DMS153 (cell line): ENCODE results near the gene COBL.

Source experiments
- DNase-seq: peaks from one replicate; lab custom pipeline; 2025; lab: John Stamatoyannopoulos, UW

The COBL gene

DNA sequence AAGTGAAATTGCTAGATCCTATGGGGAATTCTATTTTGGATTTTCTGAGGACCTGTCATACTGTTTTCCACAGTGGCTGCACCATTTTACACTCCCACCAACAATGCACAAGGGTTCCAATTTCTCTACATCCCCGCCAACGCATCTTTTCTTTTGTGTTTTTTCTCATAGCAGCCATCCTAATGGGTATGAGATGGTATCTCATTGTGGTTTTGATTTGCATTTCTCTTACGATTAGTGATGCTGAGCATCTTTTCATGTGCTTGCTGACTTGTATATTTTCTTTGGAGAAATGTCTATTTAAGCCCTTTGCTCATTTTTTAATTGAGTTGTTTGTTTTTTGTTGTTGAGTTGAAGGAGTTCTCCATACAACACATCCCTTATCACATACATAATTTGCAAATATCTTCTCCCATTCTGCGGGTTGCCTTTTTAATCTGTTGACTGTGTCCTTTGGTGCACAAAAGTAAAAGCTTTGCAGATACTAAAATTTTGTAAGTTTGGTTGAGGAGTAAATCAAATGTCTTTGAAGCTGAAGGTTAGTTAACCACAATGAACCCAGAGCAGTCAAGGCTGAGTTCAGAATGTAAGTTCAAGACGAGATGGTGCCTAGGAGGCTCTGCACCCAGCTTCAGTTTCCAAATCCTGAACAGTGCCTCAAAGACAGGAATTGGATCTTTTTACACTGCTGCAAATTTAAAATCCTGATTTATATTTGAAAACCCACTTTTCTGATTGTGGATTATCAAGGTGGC, 195.4 kb downstream of the COBL start:
- DNase-seq, result no peak

GRCh38 chr7:51118628-51119027, 198.0 kb downstream of the COBL start:
- DNase-seq, result no peak

DNA sequence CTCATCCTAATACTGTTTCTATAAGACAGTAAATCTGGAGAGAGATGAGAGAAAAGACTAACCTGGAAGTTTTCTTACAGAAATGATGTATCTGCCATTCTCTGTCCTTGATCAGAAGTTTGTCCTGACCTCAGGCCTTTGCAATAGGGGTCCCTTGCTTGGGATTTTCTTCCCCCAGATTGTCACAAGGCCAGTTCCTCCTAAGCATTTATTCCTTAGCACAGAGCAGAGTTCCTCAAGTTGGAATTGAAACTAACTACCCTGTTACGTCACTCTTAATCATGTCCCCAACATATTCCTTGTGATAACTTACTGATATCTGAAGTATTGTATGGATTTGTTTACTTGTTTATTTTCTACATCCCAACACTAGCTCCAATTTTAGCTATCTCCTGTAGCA, 202.1 kb downstream of the COBL start:
- no peak for DNase-seq

DNA sequence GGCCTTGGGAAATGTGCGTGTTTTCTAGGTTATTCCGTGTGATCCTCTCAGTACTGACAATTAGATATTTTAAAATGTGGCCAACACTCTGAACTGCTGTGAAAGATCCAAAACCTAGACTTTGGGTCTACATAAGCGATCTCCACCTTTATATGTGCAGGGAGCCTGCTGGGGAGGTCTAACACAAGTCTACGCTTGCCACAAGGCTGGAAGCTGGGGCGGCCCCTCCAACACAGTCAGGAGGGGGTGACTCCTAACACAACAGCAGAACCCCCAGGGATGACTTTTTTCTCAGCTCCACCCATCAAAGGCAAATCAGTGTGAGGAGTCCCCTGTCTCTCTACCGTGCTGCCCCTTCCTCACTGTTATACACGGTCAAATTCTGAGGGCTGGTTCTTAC, 202.6 kb downstream of the COBL start:
- no peak for DNase-seq

GRCh38 chr7:51113560-51113959, 203.0 kb downstream of the COBL start:
- no peak for DNase-seq

GRCh38 chr7:51111241-51111940, 205.2 kb downstream of the COBL start:
- no peak for DNase-seq

DNA sequence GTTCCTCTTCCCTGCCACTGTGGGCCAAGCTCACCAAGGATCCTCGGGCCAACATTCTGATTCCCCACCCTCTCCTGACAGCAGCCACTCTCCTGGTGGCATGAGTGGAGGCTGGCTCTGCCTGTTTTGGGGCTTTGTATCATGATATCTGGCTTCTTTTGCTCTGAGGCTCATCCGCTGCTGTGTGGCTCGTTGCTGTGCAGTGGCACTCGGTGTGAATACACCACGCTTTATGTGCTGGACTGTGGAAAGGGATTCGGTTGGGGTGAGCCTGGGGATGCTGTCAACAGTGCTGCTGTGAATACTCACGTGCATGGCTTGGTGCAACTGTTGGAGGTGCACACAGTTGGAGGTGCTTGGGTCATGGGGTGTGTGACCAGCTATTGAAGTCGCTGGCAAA, 208.5 kb downstream of the COBL start:
- DNase-seq, result no peak

- DNase-seq, result no peak
Measured at GRCh38 chr7:51104278-51104677, 212.3 kb downstream of the COBL start.

DNA sequence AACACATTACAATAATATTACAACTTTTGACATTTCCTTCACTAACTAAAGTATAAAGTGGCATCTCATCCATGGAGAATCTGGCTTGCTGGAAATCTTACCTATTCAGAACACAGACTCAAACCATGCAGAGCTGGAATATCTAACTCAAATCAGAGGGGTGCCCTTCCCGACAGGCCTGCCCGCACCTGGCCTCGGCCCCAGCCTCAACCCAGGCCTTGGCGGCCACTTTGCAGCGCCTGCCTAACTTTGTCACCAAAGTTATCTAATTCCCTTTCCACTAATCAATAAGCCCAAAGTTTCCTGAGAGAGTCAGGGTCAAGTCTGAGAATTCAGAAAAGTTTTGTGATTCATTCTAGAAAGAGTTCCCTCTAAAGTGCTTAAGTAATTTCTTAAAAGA, 212.9 kb downstream of the COBL start:
- DNase-seq, result no peak

DNA sequence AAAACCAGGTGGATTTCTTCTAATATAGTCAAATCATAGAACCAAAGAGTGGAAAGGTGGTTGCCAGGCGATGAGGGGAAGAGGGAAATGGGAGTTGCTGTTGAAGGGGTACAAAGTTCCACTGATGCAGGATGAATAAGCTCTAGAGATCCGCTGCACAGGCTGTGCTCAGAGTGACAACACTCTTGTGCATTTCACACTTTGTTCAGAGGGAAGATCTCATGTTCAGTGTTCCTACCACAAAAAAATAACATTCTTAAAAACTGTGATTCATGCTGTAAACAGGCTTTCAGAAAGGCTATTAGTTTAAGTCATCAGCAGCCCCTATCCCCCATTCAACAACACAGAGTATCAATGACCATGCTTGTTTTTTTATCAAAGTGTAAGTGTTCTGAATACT, 213.8 kb downstream of the COBL start:
- no peak for DNase-seq

DNA sequence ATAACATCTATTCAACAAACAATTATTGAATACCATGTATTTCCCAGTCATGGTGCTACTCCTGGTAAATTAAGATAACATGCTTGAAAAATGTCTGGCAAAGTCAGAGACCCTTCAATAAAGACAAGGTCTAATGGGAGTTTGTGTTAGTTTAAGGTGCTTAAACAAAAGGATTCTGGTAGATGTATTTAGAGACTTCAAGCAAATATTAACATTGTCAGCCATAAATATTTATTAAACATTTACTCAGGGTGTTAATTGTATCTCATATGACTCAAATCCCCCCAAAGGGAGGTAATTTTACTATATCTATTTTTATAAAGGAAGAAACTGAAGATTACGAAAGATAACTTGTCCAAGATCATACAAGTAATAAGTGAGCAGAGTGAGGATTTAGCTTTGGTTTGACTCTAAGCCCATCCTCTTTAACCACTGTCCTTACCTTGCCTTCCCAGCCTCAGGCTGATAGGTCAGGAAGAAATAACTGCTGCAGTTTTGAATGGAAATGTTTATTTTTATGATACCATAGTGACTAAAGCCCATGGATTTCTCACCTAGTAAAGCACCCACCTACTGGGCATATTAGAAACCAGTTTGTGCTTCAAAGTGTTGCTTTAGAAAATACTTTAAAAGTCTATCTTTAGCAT, 215.4 kb downstream of the COBL start:
- no peak for DNase-seq

- DNase-seq, result no peak
Measured at GRCh38 chr7:51090411-51090810, 226.2 kb downstream of the COBL start.

GRCh38 chr7:51085034-51085692, 231.4 kb downstream of the COBL start:
- DNase-seq, result no peak

GRCh38 chr7:51084121-51084520, 232.5 kb downstream of the COBL start:
- no peak for DNase-seq

DNA sequence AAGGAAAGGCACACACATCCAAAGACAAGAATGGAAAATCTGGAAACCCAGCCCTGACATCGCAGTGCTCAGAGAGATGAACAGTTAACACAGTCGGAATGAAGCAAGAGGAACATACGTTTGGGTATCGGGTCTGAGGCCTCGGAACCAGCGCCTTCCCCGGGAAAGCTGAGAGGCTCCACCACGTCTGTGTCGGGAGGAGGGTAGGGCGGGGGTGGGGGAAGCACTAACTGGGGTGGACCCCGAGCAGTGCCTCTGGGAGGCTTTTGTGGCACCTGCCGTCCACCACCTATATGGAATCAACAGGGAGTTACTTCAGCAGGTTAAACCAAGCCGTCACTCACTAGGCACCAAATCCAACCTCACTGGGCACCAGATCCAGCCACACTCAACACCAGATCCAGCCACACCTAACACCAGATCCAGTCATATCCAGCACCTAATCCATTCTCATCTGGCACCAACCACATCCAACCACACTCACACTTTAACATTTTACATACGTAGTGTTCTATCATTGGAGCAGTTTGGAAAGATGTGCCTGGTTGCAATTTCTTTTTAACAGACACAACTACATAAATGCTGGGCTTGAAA, 233.6 kb downstream of the COBL start:
- no peak for DNase-seq

DNA sequence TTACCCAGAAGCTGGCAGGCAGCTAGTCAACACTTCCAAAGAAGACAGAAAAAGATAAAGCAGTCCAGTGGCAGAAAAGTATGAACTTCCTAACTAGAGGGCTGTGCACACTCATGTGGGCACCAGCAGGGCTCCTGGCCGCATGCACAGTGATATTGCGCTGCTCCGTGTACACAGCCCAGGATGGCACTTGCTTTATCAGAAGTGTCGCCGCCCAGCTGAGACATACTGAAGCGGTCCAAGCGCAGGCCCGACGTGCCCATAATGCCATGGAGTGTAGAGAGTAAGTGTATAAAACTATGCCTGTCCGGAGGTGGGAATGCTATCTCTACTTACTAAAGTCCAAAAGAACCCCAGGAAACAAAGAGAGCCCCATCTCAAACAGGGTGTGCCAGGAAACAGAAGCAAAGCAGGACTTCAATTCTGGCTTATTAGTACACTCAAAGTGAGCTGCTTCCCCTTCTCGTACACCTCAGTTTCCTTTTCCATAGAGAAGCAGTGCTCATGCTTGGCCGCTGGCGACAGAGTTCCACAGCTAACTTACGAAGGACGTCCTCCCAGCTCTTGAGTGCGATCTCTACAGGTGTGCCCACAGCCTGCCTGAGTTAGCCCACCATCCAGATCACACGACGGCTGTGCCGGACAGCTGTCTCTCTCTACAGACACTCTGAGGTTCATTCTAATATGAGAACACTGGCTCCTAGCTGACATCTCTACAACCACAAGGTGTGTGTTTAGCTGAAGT, 234.3 kb downstream of the COBL start:
- DNase-seq, result no peak

DNA sequence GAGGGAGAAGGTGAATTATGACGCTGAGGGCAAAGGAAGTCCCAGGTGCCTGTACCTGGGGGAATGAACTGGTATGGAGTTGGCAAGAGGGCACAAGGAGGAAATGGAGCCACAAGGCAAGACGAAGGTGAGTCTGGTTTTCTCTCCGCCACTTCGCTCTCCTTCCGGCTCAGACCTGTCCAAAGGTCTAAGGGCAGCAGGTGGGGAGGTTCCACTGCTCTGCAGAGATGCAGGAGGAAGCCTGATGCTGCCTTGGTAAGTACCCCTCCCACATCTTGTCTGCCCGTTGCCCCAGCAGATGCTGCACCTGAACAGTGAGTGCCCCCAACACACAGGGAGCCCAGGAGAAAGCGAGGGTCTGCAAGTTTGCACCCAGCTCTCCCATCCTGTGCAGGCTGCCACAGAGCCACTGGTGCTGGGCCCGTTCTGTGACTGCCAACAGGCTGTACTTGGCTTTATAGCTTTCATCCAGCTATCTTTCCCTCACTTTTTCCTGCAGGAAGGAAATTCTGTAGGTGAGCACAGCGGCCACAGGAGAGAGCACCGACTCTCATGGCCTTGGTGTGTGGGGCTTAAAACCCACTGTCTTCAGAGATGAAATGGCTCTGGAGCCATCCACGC, 235.2 kb downstream of the COBL start:
- DNase-seq, result no peak

- no peak for DNase-seq
Measured at GRCh38 chr7:51080622-51081269, 235.9 kb downstream of the COBL start.

DNA sequence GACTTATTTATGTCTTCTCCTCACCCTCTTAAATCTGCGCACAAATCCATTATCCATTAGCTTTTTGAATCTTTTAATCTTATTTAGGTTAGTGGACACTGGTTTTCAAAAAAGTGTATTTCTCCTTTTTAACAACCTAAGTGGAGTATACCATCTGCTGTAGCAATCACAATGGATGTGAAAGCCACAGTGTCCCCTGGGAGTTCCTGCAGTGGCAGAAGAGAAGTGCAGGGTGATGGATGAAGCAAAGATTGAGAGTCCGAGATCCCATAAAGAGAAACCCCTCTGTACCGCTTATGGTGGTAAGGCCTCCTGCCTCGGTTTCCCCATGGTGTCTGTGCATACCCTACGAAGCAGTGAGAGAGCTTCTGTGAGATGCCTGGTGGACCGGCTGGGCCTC, 236.4 kb downstream of the COBL start:
- no peak for DNase-seq

DNA sequence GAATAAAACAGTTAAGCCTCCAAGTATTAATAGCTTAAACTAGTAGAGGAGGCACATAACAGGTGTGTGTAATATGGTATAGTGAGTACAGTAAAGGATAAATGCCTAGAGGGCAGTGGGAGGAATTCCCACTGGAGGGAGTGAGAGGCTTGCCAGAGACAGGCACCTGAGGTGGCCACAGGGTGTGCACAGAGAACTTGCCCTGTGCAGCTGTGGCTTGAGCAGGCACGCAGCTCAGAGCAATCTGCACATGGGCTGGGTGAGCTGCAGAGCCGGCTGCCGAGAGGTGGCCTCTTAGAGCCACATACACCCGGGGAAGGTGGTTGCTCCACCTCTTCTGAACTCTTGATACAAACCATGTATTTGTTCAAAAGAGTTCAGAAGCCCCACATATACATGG, 237.1 kb downstream of the COBL start:
- DNase-seq, result peak; percentile 36

DNA sequence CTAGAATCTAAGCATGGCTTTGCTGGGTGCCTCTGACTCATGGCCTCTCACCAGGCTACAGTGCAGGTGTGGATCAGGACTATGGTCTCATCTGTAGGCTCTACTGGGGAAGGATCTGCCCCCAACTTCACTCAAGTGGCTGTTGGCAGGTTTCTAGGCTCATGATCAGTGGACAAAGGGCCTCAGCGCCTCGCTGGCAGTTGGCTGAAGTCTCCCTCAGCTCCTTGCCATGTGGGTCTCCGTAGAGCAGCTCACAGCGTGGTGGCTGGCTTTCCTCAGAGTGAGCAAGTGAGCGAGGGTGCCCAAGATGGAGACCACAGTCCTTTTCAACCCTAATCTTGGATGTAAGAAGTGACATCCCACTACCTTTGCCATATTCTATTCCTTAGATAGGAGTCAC, 238.0 kb downstream of the COBL start:
- DNase-seq, result no peak
